Activated CD4-positive, alpha-beta T cell treated with anti-CD3 and anti-CD28 coated beads for 36 hours (primary cell): ENCODE results near the gene HOXD1. TPM values are rescaled to one million over a fixed set of nuclear protein-coding genes. Genes with fewer than 3 reads are reported as not detected.

ENCODE experiments used
- ATAC-seq: fragments of 200-7000 bp; cut with Tn5 transposase; one replicate; pipeline ENCODE4 v1.10.0; 2021; ENCODE audit warnings: mild to moderate bottlenecking, moderate library complexity
- CTCF ChIA-PET: fragments of 350-600 bp; sonication (Branson Sonifier 250); formaldehyde crosslinking; loops from one replicate; lab custom pipeline; 2021; ENCODE audit warnings: antibody characterized with exemption; lab: Charles Lee
- POLR2A ChIA-PET: fragments of 350-600 bp; sonication (Branson Sonifier 250); formaldehyde crosslinking; loops from one replicate; lab custom pipeline; 2021; ENCODE audit warnings: antibody characterized with exemption, inconsistent platforms; lab: Charles Lee
- DNase-seq: peaks from one replicate; pipeline ENCODE4 v3.0.0-alpha.2; 2020
- H3K27ac Mint-ChIP-seq: one replicate; pipeline ENCODE4 v1.8.0; 2021; ENCODE audit warnings: mixed read lengths
- H3K27me3 Mint-ChIP-seq: one replicate; pipeline ENCODE4 v1.8.0; 2021; ENCODE audit warnings: mixed read lengths
- H3K36me3 Mint-ChIP-seq: one replicate; pipeline ENCODE4 v1.8.0; 2021; ENCODE audit warnings: low read depth, mixed read lengths
- H3K4me1 Mint-ChIP-seq: one replicate; pipeline ENCODE4 v1.8.0; 2021; ENCODE audit warnings: mixed read lengths
- H3K4me3 Mint-ChIP-seq: one replicate; pipeline ENCODE4 v1.8.0; 2021; ENCODE audit warnings: mild to moderate bottlenecking, moderate library complexity, mixed read lengths
- H3K9me3 Mint-ChIP-seq: one replicate; pipeline ENCODE4 v1.8.0; 2021; ENCODE audit warnings: low read depth, mixed read lengths
- intact Hi-C, 2 experiments: fragments of 100-400 bp; cut with DNase I in 1 of 2; cut with micrococcal nuclease in 1 of 2; formaldehyde crosslinking; loops; one replicate each; pipeline versions ENCODE4 v1.14.2 to v1.15.1; 2022 to 2024; cut with DNase I, micrococcal nuclease
- total RNA-seq, 2 experiments: library from RNA; stranded (reverse); gene quantifications; one replicate each; pipeline ENCODE4 v1.2.3, GENCODE V29; 2021

Gene HOXD1
- total RNA-seq, 2 experiments from 2014 or later = not detected

DNA sequence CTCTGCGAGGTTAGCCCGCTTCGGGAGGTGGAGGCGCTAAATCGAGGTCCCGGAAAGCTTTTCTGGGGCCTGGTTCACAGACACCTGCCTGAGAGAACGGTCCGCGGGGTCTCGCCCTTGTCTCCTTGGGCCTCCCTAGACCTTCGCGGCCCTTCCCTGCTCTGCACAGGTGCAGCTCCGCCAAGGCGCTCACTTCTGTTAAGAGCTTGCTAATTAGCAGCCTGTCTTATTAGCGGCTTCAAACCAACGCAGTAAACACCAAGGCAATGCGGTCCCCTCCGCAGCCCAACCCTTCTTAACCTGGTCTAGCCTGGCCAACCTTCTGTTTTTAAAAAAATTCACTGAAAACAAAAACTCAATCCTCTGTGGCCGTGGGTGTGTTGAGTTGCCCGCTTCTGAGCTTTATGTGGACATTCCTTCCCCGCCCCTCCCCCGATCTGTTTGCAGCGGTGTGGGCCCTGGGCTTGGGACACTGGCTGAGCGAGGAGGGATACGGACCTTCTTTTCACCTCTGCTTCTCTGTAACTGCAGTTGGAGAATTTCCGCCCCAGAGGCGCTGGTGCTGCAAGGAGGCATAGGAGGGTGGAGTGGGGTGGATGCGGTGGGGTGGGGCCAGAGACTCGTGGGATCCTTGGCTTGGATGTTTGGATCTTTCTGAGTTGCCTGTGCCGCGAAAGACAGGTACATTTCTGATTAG is 40.5 kb upstream of the HOXD1 start:
- Mint-ChIP-seq H3K36me3 (no peaks in the 10 kb centered on the region), H3K27me3 (peaks cover 83% of the 10 kb centered on the region), H3K9me3 (no peaks in the 10 kb centered on the region), H3K27ac (no peak overlapping the region), H3K4me1 (peaks cover 6% of the 10 kb centered on the region), H3K4me3 (no peak overlapping the region)
- intact Hi-C loops = no loop called here
- ChIA-PET CTCF (interaction anchor here (0.6 to 2.6 kb wide), 2 partner anchors 21 to 42 kb away, joined by 3 to 9 read pairs; no protein-coding TSS in a partner anchor), POLR2A (no interaction called here)
- no peak for DNase-seq
- ATAC-seq = no peak

DNA sequence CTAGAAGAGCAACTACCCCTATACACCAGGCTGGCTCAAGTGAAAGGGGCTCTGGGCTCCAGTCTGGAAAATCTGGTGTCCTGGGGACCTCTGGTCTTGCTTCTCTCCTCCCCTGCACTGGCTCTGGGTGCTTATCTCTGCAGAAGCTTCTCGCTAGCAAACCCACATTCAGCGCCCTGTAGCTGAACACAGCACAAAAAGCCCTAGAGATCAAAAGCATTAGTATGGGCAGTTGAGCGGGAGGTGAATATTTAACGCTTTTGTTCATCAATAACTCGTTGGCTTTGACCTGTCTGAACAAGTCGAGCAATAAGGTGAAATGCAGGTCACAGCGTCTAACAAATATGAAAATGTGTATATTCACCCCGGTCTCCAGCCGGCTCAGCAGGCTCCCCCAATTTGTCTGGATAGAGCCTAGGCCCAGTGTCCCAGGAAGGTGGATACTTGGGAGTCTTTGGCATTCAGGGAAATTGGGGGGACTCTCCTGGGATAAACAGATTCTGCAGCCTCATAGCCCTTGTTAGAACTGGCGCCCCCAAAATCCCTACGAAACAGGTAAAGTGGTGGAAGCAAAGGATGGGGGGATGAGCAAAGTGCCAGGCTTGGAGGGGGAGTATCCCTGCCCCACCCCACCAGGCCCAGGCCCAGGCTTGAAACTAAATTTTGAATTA is 39.6 kb upstream of the HOXD1 start:
- CTCF ChIA-PET = interaction anchor here (2.6 kb wide), 1 partner anchor 22 kb away, joined by 9 read pairs; no protein-coding TSS in a partner anchor
- no peaks in the 10 kb centered on the region for H3K36me3 Mint-ChIP-seq
- ATAC-seq (no peak), DNase-seq (no peak)
- no peaks in the 10 kb centered on the region for H3K9me3 Mint-ChIP-seq
- H3K4me3 Mint-ChIP-seq = no peak overlapping the region
- POLR2A ChIA-PET = no interaction called here
- H3K27ac Mint-ChIP-seq = no peak overlapping the region
- peaks cover 81% of the 10 kb centered on the region for H3K27me3 Mint-ChIP-seq
- H3K4me1 Mint-ChIP-seq = peaks cover 6% of the 10 kb centered on the region
- intact Hi-C loops = no loop called here

DNA sequence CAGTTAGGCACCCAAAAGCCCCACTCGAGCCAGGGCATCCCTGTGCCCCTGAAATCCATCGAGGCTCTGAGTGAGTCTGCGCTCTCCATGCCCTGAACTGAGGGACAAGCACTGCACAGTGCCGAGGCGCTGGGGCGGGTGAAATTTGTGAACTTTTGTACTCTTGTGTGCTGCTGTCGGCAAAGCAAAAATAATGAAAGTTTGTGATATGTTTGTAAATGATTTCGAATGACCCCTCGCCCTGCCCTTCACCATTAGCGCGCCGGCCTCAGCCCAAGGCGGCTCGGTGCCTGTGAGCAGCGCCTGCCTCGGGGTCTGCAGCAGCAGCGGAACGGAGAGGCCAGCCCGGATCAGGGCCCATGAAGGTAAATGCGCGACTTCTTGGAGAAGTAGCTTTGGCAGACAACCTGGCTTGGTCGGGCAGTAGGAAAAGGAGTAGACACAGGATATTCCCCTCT is 39.0 kb upstream of the HOXD1 start:
- intact Hi-C loops = no loop called here
- H3K36me3 Mint-ChIP-seq = no peaks in the 10 kb centered on the region
- H3K27me3 Mint-ChIP-seq = peaks cover 81% of the 10 kb centered on the region
- H3K4me1 Mint-ChIP-seq = peaks cover 6% of the 10 kb centered on the region
- H3K9me3 Mint-ChIP-seq = no peaks in the 10 kb centered on the region
- ATAC-seq (no peak), DNase-seq (no peak)
- CTCF ChIA-PET = no interaction called here
- no peak overlapping the region for H3K27ac Mint-ChIP-seq
- POLR2A ChIA-PET = no interaction called here
- no peak overlapping the region for H3K4me3 Mint-ChIP-seq

DNA sequence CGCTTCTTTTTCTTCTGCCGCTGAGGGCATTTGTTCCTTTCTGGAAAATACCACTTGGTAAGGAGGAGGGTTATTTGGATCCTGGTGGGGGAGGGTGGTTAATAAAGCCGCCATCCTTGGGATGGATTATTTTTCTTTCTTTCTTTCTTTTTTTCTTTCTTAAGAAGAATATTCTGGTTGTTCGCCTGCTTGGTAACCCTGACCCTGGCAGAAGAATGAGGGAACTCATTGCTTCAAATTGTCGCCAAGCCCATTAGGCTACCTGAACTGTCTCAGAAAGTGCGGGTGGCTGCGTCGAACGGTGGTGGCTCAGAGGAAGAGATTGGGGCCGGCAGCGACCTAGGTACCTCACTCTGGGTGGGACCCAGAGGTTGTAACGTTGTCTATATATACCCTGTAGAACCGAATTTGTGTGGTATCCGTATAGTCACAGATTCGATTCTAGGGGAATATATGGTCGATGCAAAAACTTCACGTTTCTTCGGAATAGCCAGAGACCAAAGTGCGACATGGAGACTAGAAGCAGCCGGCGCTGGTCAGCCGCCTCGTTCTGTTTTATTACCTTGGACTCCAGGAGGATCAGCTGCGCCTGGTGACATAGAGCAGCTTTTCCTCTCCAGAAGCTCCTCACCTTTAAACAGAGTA is 38.4 kb upstream of the HOXD1 start:
- DNase-seq (no peak), ATAC-seq (no peak)
- peaks cover 6% of the 10 kb centered on the region for H3K4me1 Mint-ChIP-seq
- ChIA-PET POLR2A (no interaction called here), CTCF (interaction anchor here (0.8 to 1.7 kb wide), 2 partner anchors 28 to 305 kb away, joined by 3 to 8 read pairs; no protein-coding TSS in a partner anchor)
- no peak overlapping the region for H3K4me3 Mint-ChIP-seq
- no peaks in the 10 kb centered on the region for H3K36me3 Mint-ChIP-seq
- H3K27me3 Mint-ChIP-seq = peaks cover 79% of the 10 kb centered on the region
- H3K9me3 Mint-ChIP-seq = no peaks in the 10 kb centered on the region
- no peak overlapping the region for H3K27ac Mint-ChIP-seq
- intact Hi-C loops = no loop called here

DNA sequence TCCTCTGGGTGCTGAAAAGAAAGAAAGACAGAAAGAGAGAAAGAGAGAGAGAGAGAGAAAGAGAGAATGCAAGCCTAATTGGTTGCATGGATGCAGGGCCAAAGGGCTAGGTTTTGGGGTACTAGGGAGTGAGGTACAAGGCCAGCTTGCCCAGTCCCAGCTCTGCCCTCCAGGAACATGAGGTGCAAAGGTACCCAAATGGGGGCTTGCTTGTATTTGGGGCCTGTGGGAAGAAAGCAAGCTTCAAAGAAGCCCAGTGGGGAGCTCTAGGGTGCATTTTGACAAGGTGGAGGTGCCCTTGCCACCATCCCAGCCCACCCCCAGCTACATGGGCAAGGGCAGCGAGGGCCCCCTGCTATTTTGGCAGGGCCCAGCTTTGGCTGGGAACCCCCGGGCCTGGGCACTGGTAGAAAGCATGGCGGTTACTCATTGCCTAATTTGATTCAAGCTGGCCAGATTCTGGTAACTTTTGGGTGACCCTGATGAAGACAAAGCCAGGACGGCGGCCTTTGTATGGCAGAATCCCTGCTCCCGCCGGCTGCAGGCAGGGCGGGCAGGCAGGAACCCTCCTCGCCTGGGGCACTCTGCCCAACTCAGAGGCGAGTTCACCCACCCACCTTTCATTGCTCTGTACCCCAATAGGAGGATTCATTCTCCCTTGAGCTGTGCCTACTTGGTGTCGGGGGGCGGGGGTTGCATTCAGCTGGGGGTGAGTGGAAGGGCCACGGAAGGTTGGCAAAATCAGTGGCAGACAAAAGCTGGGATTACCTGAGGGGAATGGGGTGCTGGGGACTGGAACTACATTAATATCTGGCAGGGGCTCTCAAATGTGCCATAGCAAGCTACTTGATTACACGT is 37.7 kb upstream of the HOXD1 start:
- H3K9me3 Mint-ChIP-seq = no peaks in the 10 kb centered on the region
- no peak overlapping the region for H3K4me3 Mint-ChIP-seq
- ATAC-seq (no peak), DNase-seq (no peak)
- ChIA-PET POLR2A (no interaction called here), CTCF (interaction anchor here (0.7 to 1.7 kb wide), 6 partner anchors 8 to 305 kb away, joined by 3 to 8 read pairs (median 4); no protein-coding TSS in a partner anchor)
- H3K27me3 Mint-ChIP-seq = peaks cover 80% of the 10 kb centered on the region
- intact Hi-C loops = no loop called here
- peaks cover 6% of the 10 kb centered on the region for H3K4me1 Mint-ChIP-seq
- no peak overlapping the region for H3K27ac Mint-ChIP-seq
- H3K36me3 Mint-ChIP-seq = no peaks in the 10 kb centered on the region

DNA sequence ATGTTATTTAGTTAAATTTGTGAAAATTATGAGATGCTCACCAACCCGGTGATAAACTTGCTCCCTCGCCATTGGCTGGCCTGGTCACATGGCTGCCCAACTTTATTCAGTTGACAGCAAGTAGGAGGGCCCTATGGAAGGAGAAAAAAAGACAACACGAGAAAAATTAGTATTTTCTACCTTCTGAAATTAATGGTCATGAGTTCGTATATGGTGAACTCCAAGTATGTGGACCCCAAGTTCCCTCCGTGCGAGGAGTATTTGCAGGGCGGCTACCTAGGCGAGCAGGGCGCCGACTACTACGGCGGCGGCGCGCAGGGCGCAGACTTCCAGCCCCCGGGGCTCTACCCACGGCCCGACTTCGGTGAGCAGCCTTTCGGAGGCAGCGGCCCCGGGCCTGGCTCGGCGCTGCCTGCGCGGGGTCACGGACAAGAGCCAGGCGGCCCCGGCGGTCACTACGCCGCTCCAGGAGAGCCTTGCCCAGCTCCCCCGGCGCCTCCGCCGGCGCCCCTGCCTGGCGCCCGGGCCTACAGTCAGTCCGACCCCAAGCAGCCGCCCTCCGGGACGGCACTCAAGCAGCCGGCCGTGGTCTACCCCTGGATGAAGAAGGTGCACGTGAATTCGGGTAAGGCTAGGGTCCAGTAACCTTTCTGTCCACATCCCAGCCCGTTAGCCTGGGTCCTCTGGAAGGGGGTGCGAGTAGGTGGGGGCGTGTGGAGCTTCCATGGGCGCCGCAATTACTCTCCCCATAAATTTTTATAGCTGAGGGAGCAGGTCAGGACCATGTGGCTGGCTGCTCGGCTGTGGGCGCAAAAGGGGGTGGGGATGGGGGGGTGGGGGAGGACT is 36.8 kb upstream of the HOXD1 start, which contains the start of gene HOXD4:
Gene HOXD4 (plus strand): TSS at position 109 of the 846 bp plus-strand sequence. CDS start 84 bp downstream, at position 193.
- DNase-seq (no peak), ATAC-seq (no peak)
- ChIA-PET POLR2A (no interaction called here), CTCF (interaction anchor here (0.6 to 1.7 kb wide), 7 partner anchors 9 to 1051 kb away, joined by 3 to 8 read pairs (median 3); no protein-coding TSS in a partner anchor)
- peaks cover 78% of the 10 kb centered on the region for H3K27me3 Mint-ChIP-seq
- intact Hi-C loops = no loop called here
- H3K9me3 Mint-ChIP-seq = no peaks in the 10 kb centered on the region
- H3K4me1 Mint-ChIP-seq = peaks cover 6% of the 10 kb centered on the region
- H3K27ac Mint-ChIP-seq = no peak within 1 kb of the TSS
- no peak within 1 kb of the TSS for H3K4me3 Mint-ChIP-seq
- H3K36me3 Mint-ChIP-seq = no peaks in the 10 kb centered on the region

DNA sequence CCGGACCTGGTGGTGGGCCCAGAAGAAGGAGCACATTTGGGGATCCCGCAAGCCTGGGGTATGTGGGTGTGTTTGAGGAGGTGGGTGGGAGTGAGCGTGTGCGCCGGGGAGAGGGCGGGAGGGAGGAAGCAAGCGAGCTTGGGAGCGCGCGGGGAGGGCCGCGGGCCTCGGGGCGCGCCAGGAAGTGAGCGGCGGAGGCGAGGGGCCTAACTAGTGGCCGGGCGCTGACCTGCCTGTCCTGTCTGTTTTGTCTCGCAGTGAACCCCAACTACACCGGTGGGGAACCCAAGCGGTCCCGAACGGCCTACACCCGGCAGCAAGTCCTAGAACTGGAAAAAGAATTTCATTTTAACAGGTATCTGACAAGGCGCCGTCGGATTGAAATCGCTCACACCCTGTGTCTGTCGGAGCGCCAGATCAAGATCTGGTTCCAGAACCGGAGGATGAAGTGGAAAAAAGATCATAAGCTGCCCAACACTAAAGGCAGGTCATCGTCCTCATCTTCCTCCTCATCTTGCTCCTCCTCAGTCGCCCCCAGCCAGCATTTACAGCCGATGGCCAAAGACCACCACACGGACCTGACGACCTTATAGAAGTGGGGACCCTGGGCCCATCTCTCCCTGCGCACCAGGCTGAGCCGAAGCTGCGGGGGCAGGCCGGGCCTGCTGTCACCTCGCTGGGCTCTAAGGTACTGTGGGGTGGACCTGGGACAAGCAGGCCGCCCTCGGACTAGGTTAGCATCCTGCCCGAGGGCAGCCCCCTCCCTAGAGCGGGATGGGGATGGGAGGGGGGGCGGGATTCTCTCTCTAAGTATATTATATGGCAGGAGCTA is 35.9 kb upstream of the HOXD1 start:
- H3K4me1 Mint-ChIP-seq = peaks cover 8% of the 10 kb centered on the region
- H3K4me3 Mint-ChIP-seq = no peak overlapping the region
- ChIA-PET CTCF (interaction anchor here (0.6 to 1.1 kb wide), 4 partner anchors 8 to 1051 kb away, joined by 3 to 4 read pairs (median 3); no protein-coding TSS in a partner anchor), POLR2A (no interaction called here)
- H3K36me3 Mint-ChIP-seq = no peaks in the 10 kb centered on the region
- no peaks in the 10 kb centered on the region for H3K9me3 Mint-ChIP-seq
- H3K27ac Mint-ChIP-seq = no peak overlapping the region
- ATAC-seq (no peak), DNase-seq (no peak)
- peaks cover 74% of the 10 kb centered on the region for H3K27me3 Mint-ChIP-seq
- intact Hi-C loops = no loop called here

DNA sequence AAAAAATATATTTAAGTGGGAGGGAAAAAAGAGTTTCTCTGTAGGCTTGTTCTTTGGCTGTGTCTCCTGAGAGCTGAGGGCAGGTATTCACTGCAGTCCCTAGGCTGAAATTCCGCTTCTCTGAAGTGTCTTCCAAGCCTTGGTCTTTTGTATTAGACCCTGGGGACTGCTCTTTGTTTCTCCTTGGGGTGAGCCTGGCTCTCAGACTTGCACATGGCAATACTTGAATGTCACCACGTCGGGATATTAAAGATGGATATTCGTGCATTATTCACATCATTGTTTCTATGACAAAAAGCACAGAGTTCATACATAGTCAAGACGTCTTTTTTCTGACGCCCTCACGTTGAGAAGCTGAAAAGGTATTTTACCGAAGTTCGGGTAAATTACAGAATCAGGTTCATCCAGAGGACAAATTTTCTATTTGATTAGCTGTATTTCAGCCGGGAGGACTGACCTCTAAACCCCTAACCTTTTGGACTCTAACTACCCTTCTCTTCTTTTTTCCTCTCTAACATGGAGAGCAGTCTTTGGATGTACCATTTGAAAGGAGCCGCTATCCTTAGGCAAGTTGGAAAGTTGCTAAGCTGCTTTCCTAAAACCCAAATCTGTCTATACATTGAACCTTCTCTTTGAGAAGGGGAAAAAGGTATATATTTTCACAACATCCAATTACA is 33.8 kb upstream of the HOXD1 start:
- ChIA-PET POLR2A (no interaction called here), CTCF (interaction anchor here (0.5 to 3.4 kb wide), 9 partner anchors 10 to 1279 kb away, joined by 3 to 12 read pairs (median 4); no protein-coding TSS in a partner anchor)
- intact Hi-C loops = no loop called here
- H3K27me3 Mint-ChIP-seq = peaks cover 66% of the 10 kb centered on the region
- H3K27ac Mint-ChIP-seq = no peak overlapping the region
- no peak overlapping the region for H3K4me3 Mint-ChIP-seq
- DNase-seq = no peak
- H3K36me3 Mint-ChIP-seq = no peaks in the 10 kb centered on the region
- H3K9me3 Mint-ChIP-seq = no peaks in the 10 kb centered on the region
- peaks cover 11% of the 10 kb centered on the region for H3K4me1 Mint-ChIP-seq
- no peak for ATAC-seq

DNA sequence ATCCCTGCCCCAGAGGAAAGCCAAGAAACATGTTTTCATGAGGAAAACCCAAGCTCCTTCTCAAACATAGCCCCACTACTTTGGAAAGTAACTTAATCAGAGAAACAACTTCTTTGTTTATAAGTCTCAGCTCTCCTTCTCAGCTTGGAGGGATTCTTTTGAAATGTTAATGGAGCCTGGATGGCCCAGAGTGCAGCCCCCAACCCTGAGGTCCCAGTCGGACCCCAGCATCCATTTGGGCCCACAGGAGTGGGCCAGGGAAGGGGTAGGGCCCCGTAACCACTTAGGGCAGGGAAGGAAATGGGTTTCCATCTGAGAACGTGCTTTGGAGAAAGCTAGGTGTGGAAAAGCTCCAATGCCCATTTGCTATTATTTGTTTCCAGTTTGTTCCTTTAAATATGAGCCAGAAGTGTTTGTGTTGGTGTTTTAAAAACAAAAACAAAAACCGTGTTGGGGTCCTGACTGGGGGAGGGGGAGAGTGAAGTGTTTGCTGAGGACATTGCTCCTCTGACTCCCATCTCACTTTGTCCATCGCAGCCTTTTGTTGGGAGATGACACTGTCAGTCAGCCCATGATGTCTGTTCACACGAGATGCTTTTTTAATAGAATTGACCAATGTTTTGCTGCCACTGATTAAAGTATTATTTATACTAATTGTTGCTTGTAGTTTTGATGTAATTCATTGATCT is 33.0 kb upstream of the HOXD1 start:
- Mint-ChIP-seq H3K4me1 (peaks cover 13% of the 10 kb centered on the region), H3K36me3 (no peaks in the 10 kb centered on the region), H3K9me3 (no peaks in the 10 kb centered on the region), H3K27me3 (peaks cover 64% of the 10 kb centered on the region), H3K4me3 (no peak overlapping the region), H3K27ac (no peak overlapping the region)
- DNase-seq (no peak), ATAC-seq (no peak)
- POLR2A ChIA-PET = no interaction called here
- intact Hi-C loops = no loop called here
- CTCF ChIA-PET = interaction anchor here (0.6 to 3.4 kb wide), 5 partner anchors 9 to 1278 kb away, joined by 3 to 12 read pairs (median 4); no protein-coding TSS in a partner anchor
